H1 (cell line): ENCODE data around the gene RBM26.

ENCODE experiments used
- HDAC2 ChIP-seq, 2 experiments: fragments of 300-600 bp in 1 of 2; sonication (generic) in 1 of 2; IDR thresholded peaks; 2 replicates each; pipeline ENCODE4 v1.6.1; 2011 to 2012; ENCODE audit warnings: low read depth in 2 of 2, low read length in 2 of 2, mild to moderate bottlenecking in 2 of 2, moderate library complexity in 2 of 2, borderline replicate concordance in 1 of 2, inconsistent platforms in 1 of 2
- POLR2A ChIP-seq, 2 experiments: IDR thresholded peaks; 1 replicate in 1 of 2; 2 replicates in 1 of 2; pipeline ENCODE4 v1.6.1; 2011; ENCODE audit warnings: low read depth in 2 of 2, low read length in 2 of 2, mild to moderate bottlenecking in 2 of 2; ENCODE audit errors: control extremely low read depth in 1 of 2
- TEAD4 ChIP-seq: IDR thresholded peaks from 2 replicates; pipeline ENCODE4 v1.6.1; 2012; ENCODE audit warnings: low read depth, low read length, inconsistent platforms, mixed read lengths

- TF ChIP-seq HDAC2 (IDR thresholded peaks at IDR 0.05; ENCODE audit: borderline replicate concordance in 1 of 2, low read depth in 2 of 2, low read length in 2 of 2) (no peak), TEAD4 (no peak), POLR2A (IDR thresholded peaks at IDR 0.05; ENCODE audit: control extremely low read depth in 1 of 2, low read depth in 2 of 2, low read length in 2 of 2) (no peak)
Observed at GRCh38 chr13:79442221-79442620, 36.2 kb upstream of the RBM26 start.
